ENCODE results near the gene NIPBL.
"Not testable (repeated sequence)": the region's sequence is repeated elsewhere in the genome, so short reads cannot be mapped to it uniquely, and the experiment has no call there.

Gene NIPBL
- 139 to 215 (median 199) reads per million in 3 donors for total RNA-seq

- Histone ChIP-seq H3K4me1 (ENCODE audit: control insufficient read depth, insufficient read depth, low read length, poor library complexity, severe bottlenecking) (peaks cover 24% of the 10 kb centered on the region), H3K27ac (ENCODE audit: insufficient read depth, low read length, poor library complexity, severe bottlenecking) (peak within 1 kb of the TSS; percentile 94), H3K4me3 (ENCODE audit: insufficient read depth, low read depth, low read length, poor library complexity, severe bottlenecking) (peak within 1 kb of the TSS; percentile 99), H3K9me3 (ENCODE audit: control insufficient read depth, low read length) (no peaks in the 10 kb centered on the region), H3K27me3 (replicated peaks; ENCODE audit: control insufficient read depth, insufficient read depth, low read length, poor library complexity, severe bottlenecking) (no peaks in the 10 kb centered on the region), H3K36me3 (ENCODE audit: control insufficient read depth, insufficient read depth, low read length) (no peaks in the 10 kb centered on the region)
- peak; percentile 84 to 87 (median 87) for DNase-seq
Observed at GRCh38 chr5:36876299-36876964, at the start of gene NIPBL. Gene NIPBL (plus strand): TSS chr5:36876769. CDS start chr5:36953697, 76,928 bp downstream.

GRCh38 chr5:36832274-36832673, 44.3 kb upstream of the NIPBL start:
- DNase-seq: no peak
- Histone ChIP-seq H3K27ac (ENCODE audit: insufficient read depth, low read length, poor library complexity, severe bottlenecking) (no peak overlapping the region), H3K4me1 (ENCODE audit: control insufficient read depth, insufficient read depth, low read length, poor library complexity, severe bottlenecking) (no peaks in the 10 kb centered on the region), H3K36me3 (ENCODE audit: control insufficient read depth, insufficient read depth, low read length) (no peaks in the 10 kb centered on the region), H3K9me3 (ENCODE audit: control insufficient read depth, low read length) (no peaks in the 10 kb centered on the region), H3K4me3 (ENCODE audit: insufficient read depth, low read depth, low read length, poor library complexity, severe bottlenecking) (no peak overlapping the region), H3K27me3 (replicated peaks; ENCODE audit: control insufficient read depth, insufficient read depth, low read length, poor library complexity, severe bottlenecking) (peaks cover 3% of the 10 kb centered on the region)

GRCh38 chr5:36836831-36837230, 39.7 kb upstream of the NIPBL start:
- Histone ChIP-seq H3K9me3 (ENCODE audit: control insufficient read depth, low read length) (no peaks in the 10 kb centered on the region), H3K4me3 (ENCODE audit: insufficient read depth, low read depth, low read length, poor library complexity, severe bottlenecking) (no peak overlapping the region), H3K36me3 (ENCODE audit: control insufficient read depth, insufficient read depth, low read length) (no peaks in the 10 kb centered on the region), H3K27me3 (replicated peaks; ENCODE audit: control insufficient read depth, insufficient read depth, low read length, poor library complexity, severe bottlenecking) (no peaks in the 10 kb centered on the region), H3K4me1 (ENCODE audit: control insufficient read depth, insufficient read depth, low read length, poor library complexity, severe bottlenecking) (no peaks in the 10 kb centered on the region), H3K27ac (ENCODE audit: insufficient read depth, low read length, poor library complexity, severe bottlenecking) (no peak overlapping the region)
- DNase-seq: no peak

- no peak for DNase-seq
- H3K4me1 ChIP-seq (ENCODE audit: control insufficient read depth, insufficient read depth, low read length, poor library complexity, severe bottlenecking): no peaks in the 10 kb centered on the region
- H3K36me3 ChIP-seq (ENCODE audit: control insufficient read depth, insufficient read depth, low read length): no peaks in the 10 kb centered on the region
- H3K27me3 ChIP-seq (replicated peaks; ENCODE audit: control insufficient read depth, insufficient read depth, low read length, poor library complexity, severe bottlenecking): no peaks in the 10 kb centered on the region
- H3K4me3 ChIP-seq (ENCODE audit: insufficient read depth, low read depth, low read length, poor library complexity, severe bottlenecking): no peak overlapping the region
- no peak overlapping the region for H3K27ac ChIP-seq (ENCODE audit: insufficient read depth, low read length, poor library complexity, severe bottlenecking)
- H3K9me3 ChIP-seq (ENCODE audit: control insufficient read depth, low read length): no peaks in the 10 kb centered on the region
Observed at GRCh38 chr5:36839489-36840476, 36.8 kb upstream of the NIPBL start.

GRCh38 chr5:36841677-36842076, 34.9 kb upstream of the NIPBL start:
- H3K9me3 ChIP-seq (ENCODE audit: control insufficient read depth, low read length): no peaks in the 10 kb centered on the region
- H3K4me1 ChIP-seq (ENCODE audit: control insufficient read depth, insufficient read depth, low read length, poor library complexity, severe bottlenecking): no peaks in the 10 kb centered on the region
- H3K27me3 ChIP-seq (replicated peaks; ENCODE audit: control insufficient read depth, insufficient read depth, low read length, poor library complexity, severe bottlenecking): no peaks in the 10 kb centered on the region
- H3K27ac ChIP-seq (ENCODE audit: insufficient read depth, low read length, poor library complexity, severe bottlenecking): no peak overlapping the region
- no peaks in the 10 kb centered on the region for H3K36me3 ChIP-seq (ENCODE audit: control insufficient read depth, insufficient read depth, low read length)
- DNase-seq: no peak
- no peak overlapping the region for H3K4me3 ChIP-seq (ENCODE audit: insufficient read depth, low read depth, low read length, poor library complexity, severe bottlenecking)

GRCh38 chr5:36842087-36842486, 34.5 kb upstream of the NIPBL start:
- Histone ChIP-seq H3K27ac (ENCODE audit: insufficient read depth, low read length, poor library complexity, severe bottlenecking) (no peak overlapping the region), H3K4me3 (ENCODE audit: insufficient read depth, low read depth, low read length, poor library complexity, severe bottlenecking) (no peak overlapping the region), H3K9me3 (ENCODE audit: control insufficient read depth, low read length) (no peaks in the 10 kb centered on the region), H3K27me3 (replicated peaks; ENCODE audit: control insufficient read depth, insufficient read depth, low read length, poor library complexity, severe bottlenecking) (no peaks in the 10 kb centered on the region), H3K4me1 (ENCODE audit: control insufficient read depth, insufficient read depth, low read length, poor library complexity, severe bottlenecking) (no peaks in the 10 kb centered on the region), H3K36me3 (ENCODE audit: control insufficient read depth, insufficient read depth, low read length) (no peaks in the 10 kb centered on the region)
- no peak for DNase-seq

GRCh38 chr5:36844305-36844704, 32.3 kb upstream of the NIPBL start:
- no peaks in the 10 kb centered on the region for H3K4me1 ChIP-seq (ENCODE audit: control insufficient read depth, insufficient read depth, low read length, poor library complexity, severe bottlenecking)

GRCh38 chr5:36848545-36848944, 28.0 kb upstream of the NIPBL start:
- not testable (repeated sequence) for H3K27me3 ChIP-seq (replicated peaks; ENCODE audit: control insufficient read depth, insufficient read depth, low read length, poor library complexity, severe bottlenecking); DNase-seq

More at GRCh38 chr5:36844305-36844704, 32.3 kb upstream of the NIPBL start:
- Histone ChIP-seq H3K27ac (ENCODE audit: insufficient read depth, low read length, poor library complexity, severe bottlenecking) (no peak overlapping the region), H3K4me3 (ENCODE audit: insufficient read depth, low read depth, low read length, poor library complexity, severe bottlenecking) (no peak overlapping the region), H3K36me3 (ENCODE audit: control insufficient read depth, insufficient read depth, low read length) (no peaks in the 10 kb centered on the region), H3K9me3 (ENCODE audit: control insufficient read depth, low read length) (no peaks in the 10 kb centered on the region), H3K27me3 (replicated peaks; ENCODE audit: control insufficient read depth, insufficient read depth, low read length, poor library complexity, severe bottlenecking) (no peaks in the 10 kb centered on the region)
- DNase-seq: no peak

GRCh38 chr5:36852903-36853302, 23.7 kb upstream of the NIPBL start:
- not testable (repeated sequence) for H3K36me3 ChIP-seq (ENCODE audit: control insufficient read depth, insufficient read depth, low read length); H3K4me1 ChIP-seq (ENCODE audit: control insufficient read depth, insufficient read depth, low read length, poor library complexity, severe bottlenecking); DNase-seq

More at GRCh38 chr5:36848545-36848944, 28.0 kb upstream of the NIPBL start:
- H3K27ac ChIP-seq (ENCODE audit: insufficient read depth, low read length, poor library complexity, severe bottlenecking); H3K36me3 ChIP-seq (ENCODE audit: control insufficient read depth, insufficient read depth, low read length); H3K4me3 ChIP-seq (ENCODE audit: insufficient read depth, low read depth, low read length, poor library complexity, severe bottlenecking); H3K4me1 ChIP-seq (ENCODE audit: control insufficient read depth, insufficient read depth, low read length, poor library complexity, severe bottlenecking); H3K9me3 ChIP-seq (ENCODE audit: control insufficient read depth, low read length): not testable (repeated sequence)

More at GRCh38 chr5:36852903-36853302, 23.7 kb upstream of the NIPBL start:
- H3K9me3 ChIP-seq (ENCODE audit: control insufficient read depth, low read length); H3K4me3 ChIP-seq (ENCODE audit: insufficient read depth, low read depth, low read length, poor library complexity, severe bottlenecking); H3K27me3 ChIP-seq (replicated peaks; ENCODE audit: control insufficient read depth, insufficient read depth, low read length, poor library complexity, severe bottlenecking); H3K27ac ChIP-seq (ENCODE audit: insufficient read depth, low read length, poor library complexity, severe bottlenecking): not testable (repeated sequence)

Data from effector memory CD4-positive, alpha-beta T cell (primary cell).